NOMO-1 treated with dmso at 0.1 percent for 144 hours (cell line): ENCODE results near the gene CCR4.
"Not testable (repeated sequence)": the region's sequence is repeated elsewhere in the genome, so short reads cannot be mapped to it uniquely, and the experiment has no call there.

Experiments
- DNase-seq: peaks from one replicate; lab custom pipeline; 2025; ENCODE audit not compliant: unreplicated experiment; lab: John Stamatoyannopoulos, UW

Gene CCR4

DNA sequence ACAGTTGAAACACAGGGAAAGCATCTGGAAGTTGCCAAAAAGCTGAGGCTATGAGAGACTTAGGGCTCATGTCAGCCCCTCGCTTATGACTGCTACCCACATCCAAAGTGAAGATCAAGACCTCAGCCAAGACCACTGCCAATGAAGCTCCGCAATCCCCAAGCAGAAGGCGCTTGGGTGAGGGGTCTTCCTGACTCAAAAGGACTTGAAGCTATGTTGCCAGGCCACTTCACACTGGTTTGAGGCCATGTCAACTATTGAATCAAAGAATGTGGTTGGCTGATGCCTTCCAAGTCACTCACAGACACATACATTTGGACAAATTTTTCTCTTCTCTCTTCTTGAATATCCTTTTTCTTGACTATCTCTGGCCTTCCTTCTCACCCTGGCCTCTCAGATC lies 928 bp upstream of the CCR4 start:
- no peak for DNase-seq

DNA sequence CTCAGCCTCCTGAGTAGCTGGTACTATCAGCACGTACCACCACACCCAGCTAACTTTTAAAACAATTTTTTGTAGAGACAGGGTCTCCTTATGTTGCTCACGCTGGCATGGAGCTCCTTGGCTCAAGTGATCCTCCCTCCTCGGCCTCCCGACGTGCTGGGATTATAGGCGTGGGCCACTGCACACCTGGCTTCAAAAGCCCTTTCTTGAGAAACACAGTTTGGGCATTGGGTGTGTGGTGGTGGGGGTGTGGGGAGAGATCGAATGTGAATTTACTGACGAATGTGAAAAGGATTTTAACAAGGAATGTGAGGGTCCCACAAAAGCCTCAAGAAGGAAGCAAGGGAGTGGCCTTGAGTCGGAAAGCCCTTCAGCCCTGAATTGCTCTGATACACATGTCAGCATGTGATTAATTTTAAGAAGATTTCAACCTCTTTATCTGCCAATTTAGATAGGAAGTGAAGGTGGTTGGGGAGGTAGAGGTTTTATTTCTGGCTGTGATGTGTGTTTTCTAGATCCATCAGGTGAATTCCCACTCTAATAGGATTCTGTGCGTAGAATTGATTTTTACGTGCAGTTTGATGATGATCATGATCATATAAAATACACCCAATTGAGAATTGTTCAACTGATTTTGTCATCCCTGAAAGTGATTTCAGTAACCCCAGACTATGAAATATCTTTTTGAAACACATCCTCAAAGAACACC lies 1.1 kb downstream of the CCR4 start:
- DNase-seq: no peak

DNA sequence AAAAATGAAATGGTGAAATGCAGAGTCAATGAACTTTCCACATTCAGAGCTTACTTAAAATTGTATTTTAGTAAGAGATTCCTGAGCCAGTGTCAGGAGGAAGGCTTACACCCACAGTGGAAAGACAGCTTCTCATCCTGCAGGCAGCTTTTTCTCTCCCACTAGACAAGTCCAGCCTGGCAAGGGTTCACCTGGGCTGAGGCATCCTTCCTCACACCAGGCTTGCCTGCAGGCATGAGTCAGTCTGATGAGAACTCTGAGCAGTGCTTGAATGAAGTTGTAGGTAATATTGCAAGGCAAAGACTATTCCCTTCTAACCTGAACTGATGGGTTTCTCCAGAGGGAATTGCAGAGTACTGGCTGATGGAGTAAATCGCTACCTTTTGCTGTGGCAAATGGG lies 3.1 kb downstream of the CCR4 start:
- DNase-seq: no peak

DNA sequence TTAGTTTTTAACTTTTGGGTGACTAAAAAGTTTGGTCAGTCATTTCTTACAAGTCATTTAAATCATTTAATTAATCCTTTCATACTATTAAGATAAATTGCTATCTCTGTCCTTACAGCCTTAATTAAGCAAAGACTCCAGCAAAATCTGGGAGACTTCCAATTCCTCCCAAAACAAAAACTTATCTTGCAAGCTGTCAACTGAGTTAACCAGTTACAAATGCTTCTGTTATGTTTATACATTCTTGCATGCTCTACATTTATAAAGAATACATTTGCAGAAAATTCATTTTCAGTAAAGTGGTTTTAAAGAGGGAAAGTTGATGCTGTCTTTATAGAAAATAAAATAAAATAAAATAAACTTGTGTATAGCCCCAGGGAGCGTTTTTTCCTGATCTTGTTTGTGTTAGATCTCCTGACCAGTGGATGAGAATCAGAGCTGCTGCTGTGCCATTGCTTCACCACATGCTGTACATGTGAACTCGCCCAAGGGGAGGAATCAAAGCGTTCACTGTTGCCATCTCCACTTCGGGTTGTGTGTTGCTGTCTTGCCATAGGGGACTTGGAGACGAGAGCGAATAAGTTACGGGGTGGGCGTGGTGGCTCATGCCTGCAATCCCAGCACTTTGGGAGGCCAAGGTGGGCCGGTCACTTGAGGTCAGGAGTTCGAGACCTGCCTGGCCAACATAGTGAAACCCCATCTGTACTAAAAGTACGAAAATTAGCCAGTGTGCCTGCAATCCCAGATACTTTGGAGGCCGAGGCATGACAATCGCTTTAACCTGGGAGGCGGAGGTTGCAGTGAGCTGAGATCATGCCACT lies 5.5 kb downstream of the CCR4 start:
- no peak for DNase-seq

DNA sequence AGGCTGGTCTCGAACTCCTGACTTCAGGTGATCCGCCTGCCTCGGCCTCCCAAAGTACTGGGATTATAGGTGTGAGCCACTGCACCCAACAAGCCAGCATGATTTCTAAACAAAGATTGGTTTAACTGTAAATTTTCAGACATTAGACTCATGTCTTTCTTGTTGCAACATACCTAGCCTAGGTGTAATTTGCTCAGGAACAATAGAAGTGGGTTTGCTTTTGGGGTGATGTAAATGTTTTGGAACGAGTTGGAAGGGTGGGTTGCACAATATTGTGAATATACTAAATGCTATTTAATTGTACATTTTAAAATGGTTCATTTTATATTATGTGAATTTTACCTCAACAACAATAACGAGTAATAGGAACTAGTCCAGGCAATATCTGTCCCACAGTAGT lies 7.1 kb downstream of the CCR4 start:
- DNase-seq: no peak

DNA sequence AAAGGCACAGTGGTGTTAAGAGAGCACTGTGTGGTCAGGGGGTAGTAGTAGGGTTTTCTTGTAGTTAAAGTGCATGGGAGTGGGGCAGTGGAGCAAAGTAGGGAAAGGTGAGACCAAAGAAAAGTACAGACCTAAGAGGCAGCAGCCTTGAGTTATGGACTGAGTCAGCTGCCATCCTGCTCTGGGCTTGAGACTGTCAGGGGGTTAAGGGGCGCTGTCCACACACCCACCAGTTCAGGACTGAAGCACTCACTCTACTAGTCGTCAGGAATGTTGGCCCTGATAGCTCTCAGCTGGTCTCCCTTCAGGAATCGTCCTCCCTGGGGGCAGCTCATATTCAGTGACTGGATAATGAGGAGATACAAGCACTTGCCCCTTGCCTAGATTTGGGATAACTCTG lies 7.9 kb downstream of the CCR4 start:
- no peak for DNase-seq

DNA sequence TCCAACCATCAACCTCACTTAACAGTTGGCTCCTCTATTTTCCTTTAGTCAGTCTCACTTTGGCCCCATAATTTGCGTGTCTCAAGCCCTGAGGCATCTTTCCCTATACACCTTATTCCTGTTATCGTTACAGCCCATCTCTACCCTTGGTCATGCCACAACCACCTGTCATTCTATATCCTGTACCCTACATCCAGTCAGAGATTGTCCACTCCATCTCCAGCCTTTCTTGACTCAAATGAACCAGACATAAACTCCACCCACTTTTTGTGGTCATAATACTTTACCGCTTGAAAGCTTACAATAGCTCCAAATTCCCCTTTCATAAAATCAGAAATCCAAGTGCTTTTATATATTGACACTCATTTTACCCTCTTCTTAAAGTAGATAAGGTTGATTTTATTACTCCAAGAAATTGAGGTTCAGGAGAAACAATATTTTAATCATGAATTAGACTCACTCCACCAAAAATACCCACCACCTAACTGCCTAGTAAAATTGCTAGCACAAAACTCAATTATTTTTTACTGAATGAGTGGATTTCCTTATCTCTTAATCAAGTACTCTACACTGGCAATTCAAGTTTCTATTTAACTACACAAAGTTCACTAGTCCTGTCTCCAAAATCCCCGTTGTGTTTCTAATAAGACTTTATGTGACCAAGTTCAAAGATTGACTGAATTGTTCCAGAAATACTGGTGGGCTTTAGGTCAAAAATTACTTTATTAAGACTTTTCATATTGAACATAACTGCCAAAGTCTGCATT lies 9.1 kb downstream of the CCR4 start:
- DNase-seq: no peak

DNA sequence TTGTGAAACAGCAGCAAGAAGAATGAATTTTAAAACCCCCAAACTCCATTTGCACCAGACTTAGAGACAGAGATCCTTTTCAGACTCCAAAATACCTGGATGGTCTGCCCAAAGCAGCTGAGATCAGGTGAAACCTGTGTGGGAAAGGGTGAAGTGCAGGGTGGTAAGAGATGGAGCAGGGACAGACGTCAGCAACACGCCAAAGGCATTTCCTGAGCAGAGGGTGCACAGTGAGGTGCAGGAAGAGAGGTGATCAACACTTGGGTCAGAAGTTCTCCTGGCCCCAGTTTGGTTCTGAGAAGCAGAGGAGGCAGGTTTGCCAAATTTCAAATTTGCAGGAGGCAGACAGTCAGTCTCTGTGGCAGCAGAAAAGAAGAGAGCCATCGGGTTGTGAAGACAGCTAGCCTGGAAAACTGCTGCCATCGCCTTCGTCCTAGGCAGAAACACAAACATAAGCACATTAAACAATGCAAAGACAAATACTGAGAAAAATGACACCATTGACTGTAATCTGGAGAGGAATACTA lies 9.8 kb downstream of the CCR4 start:
- no peak for DNase-seq

DNA sequence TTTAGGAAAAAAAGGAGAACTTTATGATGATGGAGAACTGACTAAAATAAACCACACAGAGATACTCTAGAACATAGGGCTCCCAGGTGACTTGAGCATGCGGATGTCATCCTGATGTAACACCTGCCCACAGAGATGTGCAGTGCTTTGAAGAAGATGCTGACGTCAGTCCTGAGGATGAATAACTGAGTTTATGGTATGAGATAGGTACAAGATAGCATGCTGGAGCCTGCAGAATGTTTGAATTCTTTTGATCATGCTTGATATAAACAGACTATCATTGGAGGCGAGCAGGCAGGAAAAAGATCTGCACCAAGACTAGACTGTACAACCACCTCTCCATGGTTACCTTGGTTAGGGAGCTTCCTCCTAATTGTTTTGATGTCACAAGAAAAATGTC lies 12.4 kb downstream of the CCR4 start:
- no peak for DNase-seq

DNA sequence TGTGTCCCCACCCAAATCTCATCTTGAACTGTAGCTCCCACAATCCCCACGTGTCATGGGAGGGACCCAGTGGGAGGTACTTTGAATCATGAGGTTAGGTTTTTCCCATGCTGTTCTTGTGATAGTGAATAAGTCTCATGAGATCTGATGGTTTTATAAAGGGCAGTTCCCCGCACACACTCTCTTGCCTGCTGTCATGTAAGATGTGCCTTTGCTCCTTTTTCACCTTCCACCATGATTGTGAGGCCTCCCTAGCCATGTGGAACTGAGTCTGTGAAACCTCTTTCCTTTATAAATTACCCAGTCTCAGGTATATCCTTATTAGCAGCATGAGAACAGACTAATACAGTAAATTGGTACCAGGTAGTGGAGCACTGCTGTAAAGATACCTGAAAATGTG lies 13.3 kb downstream of the CCR4 start:
- not testable (repeated sequence) for DNase-seq

DNA sequence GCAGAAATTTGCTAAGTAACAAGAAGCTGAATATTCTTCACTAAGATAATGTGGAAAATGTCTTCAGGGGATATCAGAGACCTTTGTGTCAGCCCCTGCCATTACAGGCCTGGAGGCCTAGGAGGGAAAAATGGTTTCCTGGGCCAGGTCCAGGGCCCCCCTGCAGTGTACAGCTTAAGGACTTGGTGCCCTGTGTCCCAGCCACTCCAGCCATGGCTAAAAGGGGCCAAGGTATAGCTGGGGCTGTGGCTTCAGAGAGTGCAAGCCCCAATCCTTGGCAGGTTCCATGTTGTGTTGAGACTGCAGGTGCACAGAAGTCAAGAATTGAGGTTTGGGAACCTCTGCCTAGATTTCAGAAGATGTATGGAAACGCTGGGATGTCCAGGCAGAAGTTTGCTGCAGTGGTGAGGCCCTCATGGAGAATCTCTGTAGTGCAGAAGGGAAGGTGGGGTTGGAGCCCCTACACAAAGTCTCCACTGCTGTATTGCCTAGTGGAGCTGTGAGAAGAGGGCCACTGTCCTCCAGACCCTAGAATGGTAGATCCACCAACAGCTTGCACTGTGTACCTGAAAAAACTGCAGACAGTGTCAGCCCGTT lies 14.3 kb downstream of the CCR4 start:
- DNase-seq: not testable (repeated sequence)

DNA sequence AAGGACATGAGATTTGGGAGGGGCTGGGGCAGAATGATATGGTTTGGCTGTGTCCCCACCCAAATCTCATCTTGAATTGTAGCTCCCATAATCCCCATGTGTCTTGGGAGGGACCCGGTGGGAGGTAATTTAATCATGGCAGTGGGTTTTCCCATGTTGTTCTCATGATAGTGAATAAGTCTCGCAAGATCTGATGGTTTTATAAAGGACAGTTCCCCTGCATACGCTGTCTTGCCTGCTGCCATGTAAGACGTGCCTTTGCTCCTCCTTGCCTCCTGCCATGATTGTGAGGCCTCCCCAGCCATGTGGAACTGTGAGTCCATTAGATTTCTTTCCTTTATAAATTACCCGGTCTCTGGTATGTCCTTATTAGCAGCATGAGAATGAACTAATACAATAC lies 15.2 kb downstream of the CCR4 start:
- DNase-seq: not testable (repeated sequence)

DNA sequence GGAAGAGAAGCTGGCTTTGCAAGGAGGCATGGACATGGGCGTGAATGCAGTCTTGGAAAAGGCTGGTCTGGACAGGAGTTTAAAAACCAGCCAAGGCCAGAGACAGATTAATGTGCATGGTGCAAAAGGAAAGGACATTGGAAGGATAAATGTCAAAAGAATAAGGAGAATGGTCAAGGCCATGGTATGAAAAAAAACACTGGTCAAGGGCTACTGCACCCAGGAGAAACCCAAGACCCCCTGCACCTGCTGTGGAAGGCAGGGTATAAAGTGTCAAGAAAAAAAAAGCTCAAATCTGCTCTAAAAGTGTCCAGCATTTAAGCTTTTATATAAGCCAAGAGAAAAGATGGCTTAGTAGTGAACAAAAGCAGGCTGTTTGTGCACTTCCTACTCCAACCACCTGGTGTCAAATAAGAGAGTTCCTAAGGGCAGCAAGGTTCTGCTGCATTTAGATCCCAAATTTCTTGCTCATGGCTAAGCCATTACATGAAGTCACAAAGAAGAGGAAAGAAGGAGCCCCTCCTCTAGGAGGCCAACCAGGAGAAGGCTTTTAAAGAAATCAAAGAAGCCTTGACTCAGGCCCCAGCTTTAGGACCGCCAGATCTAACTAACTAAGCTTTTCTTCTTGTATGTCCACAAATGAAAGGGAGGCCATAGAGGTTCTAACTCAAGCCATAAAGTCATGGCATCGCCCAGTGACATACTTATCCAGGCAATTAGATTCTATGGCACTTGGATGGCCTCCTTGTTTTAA lies 16.9 kb downstream of the CCR4 start:
- DNase-seq: no peak

DNA sequence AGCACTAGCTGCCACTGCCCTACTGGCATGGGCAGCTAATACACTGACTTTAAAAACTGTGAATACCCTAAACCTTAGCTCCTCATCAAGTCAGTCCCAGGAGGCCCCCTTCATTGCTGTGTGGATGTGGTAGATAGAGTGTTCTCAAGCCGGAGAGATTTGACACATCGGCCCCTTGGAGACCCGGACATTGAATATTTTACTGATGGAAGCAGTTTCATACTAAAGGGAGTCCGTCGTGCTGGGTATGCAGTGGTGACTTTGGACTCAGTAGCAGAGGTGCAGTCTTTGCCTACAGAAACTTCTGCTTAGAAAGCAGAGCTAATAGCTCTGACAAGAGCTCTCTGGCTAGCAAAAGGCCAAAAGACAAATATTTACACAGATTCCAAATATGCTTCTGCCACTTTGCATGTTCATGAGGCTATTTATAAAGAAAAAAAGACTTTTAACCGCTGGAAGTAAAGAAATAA lies 17.5 kb downstream of the CCR4 start:
- DNase-seq: no peak

DNA sequence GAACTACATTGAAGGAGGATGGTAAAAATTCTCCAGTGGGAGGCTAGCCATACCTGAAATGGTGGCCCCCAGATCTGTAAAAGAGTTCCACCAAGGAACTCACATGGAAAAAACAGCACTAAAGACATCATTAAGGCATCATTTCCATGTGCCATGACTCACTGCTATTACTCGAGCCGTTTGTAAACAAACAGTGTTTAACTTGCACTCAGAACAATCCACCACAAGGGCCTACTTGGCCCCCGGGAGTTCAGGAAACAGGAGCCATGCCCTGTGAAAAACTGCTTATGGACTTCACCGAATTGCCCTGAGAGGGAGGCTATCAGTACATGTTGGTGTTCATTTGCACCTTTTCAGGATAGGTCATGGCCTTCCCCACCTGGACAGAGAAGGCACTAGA lies 18.2 kb downstream of the CCR4 start:
- DNase-seq: no peak

DNA sequence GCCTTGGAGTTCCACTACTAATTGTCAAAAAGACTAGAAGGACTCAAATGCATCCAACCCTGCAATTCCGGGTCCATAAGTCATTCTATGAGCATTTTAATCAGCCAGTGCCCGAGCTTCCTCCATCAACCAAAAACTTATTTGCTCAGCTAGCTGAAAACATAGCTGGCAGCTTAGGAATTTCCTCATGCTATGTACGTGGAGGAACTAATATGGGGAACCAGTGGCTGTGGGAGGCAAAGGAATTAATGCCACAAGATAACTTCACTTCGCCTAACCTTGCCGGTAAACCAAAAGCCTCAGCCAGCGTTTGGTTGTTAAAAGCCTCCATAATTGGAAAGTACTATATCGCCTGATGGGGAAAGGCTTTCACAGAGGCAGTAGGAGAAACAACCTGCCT lies 19.8 kb downstream of the CCR4 start:
- DNase-seq: not testable (repeated sequence)

DNA sequence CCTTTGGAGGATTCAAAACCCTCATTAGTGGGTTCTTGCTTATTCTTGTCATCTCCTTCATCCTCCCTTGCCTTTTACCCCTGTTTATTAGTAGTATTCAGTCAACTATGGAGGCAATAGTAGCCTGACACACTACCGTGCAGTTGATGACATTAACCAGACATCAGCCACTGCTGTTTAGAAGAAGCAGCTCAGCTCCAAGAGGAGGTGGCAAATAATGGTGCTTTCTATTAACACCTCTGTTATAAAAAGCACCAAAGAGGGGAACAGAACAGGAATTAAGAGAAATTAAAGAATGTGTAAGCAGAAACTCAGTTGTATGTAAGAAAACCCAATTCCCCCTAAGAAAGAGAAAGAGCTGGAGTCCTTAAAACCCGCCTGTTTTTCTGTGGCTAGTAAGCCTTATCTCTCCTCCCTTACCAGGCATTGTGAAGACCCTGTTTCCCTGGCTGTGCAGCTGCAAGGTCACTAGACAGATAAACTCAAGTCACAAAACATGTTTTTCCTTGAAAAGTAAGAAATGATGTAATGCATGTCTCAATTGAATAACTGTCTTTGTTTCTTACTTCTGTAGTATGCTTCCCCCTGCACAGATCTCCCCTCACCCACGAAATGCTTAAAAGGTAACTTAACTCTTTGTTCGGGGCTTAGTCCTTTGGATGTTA lies 21.2 kb downstream of the CCR4 start:
- no peak for DNase-seq

DNA sequence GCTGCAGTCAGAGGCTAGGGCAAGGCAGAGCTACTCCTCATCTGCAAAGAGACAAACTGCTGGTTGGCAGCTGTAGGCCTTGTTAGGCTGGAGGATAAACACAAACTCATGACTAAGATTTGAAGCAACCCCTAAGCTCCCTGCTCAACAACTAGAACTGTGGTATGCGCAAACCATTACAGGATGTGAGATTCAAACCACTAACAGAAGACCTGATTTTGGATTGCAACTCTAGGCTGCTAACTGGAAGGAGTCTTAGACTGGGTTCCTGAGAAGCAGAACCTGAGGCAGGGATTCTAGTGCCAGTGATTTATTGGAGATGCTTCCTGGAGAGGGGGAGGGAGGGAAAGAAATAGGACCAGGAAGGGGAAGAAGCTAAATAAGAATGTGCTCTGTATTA lies 22.5 kb downstream of the CCR4 start:
- no peak for DNase-seq

DNA sequence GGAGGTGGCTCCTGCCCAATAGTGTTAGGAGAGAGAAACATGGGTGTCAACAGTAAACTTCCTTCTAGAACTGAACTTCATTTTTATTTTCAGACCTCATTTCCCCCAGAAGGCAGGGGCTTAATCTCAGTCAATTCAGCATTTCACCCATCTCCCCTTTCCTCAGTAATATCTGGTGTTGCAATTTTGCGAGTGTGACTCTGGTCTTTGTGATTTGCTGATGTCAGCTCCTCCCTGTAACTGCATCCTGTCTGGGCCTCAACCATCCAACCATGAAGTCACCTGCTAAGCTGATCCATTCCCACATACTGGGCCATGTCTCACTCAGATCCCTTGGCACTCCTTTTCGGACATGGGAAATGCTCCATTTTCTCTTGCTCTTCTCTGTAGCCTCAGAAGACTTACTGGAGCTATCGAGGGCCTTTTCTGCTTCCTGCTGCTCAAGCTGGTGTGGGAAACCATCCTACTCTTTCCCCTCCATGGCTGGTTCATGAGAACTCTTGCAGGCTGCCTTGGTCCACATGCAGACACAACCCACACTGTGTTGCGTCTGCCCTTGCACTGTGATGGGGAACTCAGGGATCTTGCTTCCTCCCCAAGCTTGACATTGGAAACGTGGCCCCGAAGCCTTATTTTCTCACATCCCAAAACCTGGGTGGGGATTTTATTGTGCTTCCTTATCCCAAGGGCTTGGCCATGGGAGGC lies 24.6 kb downstream of the CCR4 start:
- no peak for DNase-seq
